GM13976 (cell line): ENCODE results near the gene SPHK1.

Experiments
- DNase-seq: peaks from one replicate; pipeline ENCODE4 v3.0.0; 2012; ENCODE audit warnings: low spot score
- CTCF ChIP-seq: IDR thresholded peaks from 2 replicates; pipeline ENCODE4 v1.5.1; 2012; ENCODE audit warnings: borderline replicate concordance, mild to moderate bottlenecking; ENCODE audit not compliant: insufficient read depth; ENCODE audit errors: extremely low read depth, missing control alignments, control extremely low read depth
- in situ Hi-C: fragments of 300-500 bp; cut with MboI; formaldehyde crosslinking; loops from one replicate; pipeline ENCODE4 v1.12.0; 2022; ENCODE audit warnings: low sequenced_read_pairs, mixed read lengths, inconsistent platforms; ENCODE audit not compliant: unreplicated experiment

Gene SPHK1

GRCh38 chr17:76398523-76399174 lies 14.2 kb downstream of the SPHK1 start:
- no peak for DNase-seq
- in situ Hi-C loops = loop anchor here (10.0 kb wide), 1 partner anchor 284 kb away; no protein-coding TSS in a partner anchor
- TF ChIP-seq CTCF = no peak

GRCh38 chr17:76399175-76400172 lies 15.1 kb downstream of the SPHK1 start:
- DNase-seq = no peak
- TF ChIP-seq CTCF = no peak
- in situ Hi-C loops = loop anchor here (5.0 to 10.0 kb wide), 2 partner anchors 97 to 285 kb away; no protein-coding TSS in a partner anchor

GRCh38 chr17:76402711-76403110 lies 18.3 kb downstream of the SPHK1 start:
- in situ Hi-C loops = loop anchor here (5.0 kb wide), 1 partner anchor 100 kb away; no protein-coding TSS in a partner anchor
- TF ChIP-seq CTCF = no peak
- DNase-seq = no peak

- TF ChIP-seq CTCF = no peak
- no peak for DNase-seq
- in situ Hi-C loops = loop anchor here (5.0 kb wide), 1 partner anchor 102 kb away; no protein-coding TSS in a partner anchor
These were observed 19.8 kb downstream of the SPHK1 start for GRCh38 chr17:76404256-76404655.

- in situ Hi-C loops = loop anchor here (5.0 kb wide), 1 partner anchor 103 kb away; no protein-coding TSS in a partner anchor
- no peak for TF ChIP-seq CTCF
- DNase-seq = no peak
These were observed 20.7 kb downstream of the SPHK1 start for GRCh38 chr17:76404976-76405563.

- in situ Hi-C loops = no loop called here
- no peak for TF ChIP-seq CTCF
- no peak for DNase-seq
These were observed 21.2 kb downstream of the SPHK1 start for GRCh38 chr17:76405607-76405966.
